Measurements from ENCODE around the gene NPFFR2.
"Not testable (repeated sequence)": the region's sequence is repeated elsewhere in the genome, so short reads cannot be mapped to it uniquely, and the experiment has no call there.

Gene NPFFR2

DNA sequence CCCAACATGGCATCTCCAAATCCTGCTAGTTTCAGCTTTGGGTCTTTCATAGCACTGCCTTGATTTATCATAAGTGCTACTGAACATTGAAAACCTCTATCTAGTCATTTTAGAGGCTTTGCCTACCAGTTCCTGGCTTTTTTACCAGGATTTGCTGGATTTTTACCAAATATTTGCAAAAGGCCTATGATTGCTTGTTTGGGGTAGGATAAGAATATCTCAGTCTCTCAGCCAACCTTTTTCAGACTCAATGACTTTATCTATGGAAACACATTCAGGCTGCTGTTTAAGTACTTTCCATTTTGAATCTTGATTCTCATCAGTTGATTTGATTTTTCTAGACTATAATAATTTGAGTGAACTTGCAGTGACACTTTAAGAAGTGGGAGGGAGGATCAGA lies 80.1 kb downstream of the NPFFR2 start:
- no peak for DNase-seq (ENCODE audit: low spot score)

DNA sequence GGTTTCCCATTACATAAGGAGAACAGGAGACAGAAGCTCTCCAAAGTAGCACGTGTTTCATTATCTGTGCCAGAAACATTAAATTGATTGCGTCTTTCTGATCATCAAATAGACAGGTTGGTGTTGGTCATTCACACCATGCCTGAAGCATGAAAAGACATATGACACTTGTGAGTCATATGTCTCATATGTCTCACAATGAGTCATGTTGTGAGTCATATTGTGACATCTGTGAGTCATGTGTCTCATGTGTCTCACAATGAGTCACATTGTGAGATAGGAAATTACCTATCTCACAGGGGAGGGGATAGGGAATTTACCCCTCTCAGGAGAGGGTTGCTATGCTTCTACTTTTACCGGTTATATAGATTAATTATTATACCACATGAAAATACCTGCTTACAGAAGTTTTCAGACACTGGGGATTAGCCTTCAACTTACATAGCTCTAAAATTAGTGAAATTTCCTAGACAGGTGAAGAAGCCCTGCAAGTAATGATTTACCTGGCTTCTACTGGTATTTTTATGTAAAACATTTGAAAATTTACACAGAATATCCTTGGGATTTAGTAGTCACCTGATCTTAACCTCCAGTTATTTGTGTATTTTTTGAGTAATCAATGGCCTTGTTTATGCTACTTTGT lies 80.8 kb downstream of the NPFFR2 start:
- DNase-seq (ENCODE audit: low spot score): no peak

DNA sequence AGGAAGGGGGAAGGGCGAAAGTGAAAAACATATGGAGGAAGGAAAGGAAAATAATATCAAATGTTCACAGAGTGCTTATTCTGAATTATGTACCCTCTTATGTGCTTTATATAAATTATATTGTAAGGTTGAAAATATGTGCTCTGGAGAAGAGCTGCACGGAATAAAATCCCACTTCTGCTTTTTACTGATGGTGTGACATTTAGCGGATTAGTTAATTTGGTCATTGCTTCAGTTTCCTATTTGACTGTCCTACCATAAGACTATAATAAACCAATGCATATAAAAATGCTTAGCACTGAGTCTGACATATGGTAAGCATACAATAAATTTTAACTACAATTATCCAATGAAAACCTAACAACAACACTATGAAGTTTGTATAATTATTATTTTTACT lies 86.2 kb downstream of the NPFFR2 start:
- no peak for DNase-seq (ENCODE audit: low spot score)

- no peak for DNase-seq (ENCODE audit: low spot score)
These were observed 88.1 kb downstream of the NPFFR2 start for GRCh38 chr4:72119946-72120345.

GRCh38 chr4:72128741-72129140 lies 96.9 kb downstream of the NPFFR2 start:
- DNase-seq (ENCODE audit: low spot score): no peak

DNA sequence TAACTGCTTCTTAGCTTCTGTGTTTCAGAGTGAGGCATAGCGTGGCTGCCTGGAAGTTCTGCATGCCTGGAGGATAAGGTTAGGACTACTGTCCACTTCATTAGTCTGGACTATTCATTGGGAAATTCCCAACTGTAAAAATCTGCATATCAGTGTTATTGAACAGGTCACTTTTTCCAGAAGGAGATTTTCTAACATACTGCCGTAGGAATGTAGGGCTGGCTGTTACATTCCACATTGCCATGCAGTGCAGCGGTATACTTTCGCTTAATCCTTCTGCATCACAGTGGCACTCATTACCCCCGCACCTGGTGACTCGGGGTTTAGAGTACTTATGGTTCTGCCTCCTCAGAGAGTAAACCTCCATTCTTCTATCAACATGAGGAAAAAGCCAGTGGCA lies 104.6 kb downstream of the NPFFR2 start:
- no peak for DNase-seq (ENCODE audit: low spot score)

- DNase-seq (ENCODE audit: low spot score): not testable (repeated sequence)
These were observed 108.2 kb downstream of the NPFFR2 start for GRCh38 chr4:72139997-72140396.

GRCh38 chr4:72144241-72144640 lies 112.4 kb downstream of the NPFFR2 start:
- no peak for DNase-seq (ENCODE audit: low spot score)

DNA sequence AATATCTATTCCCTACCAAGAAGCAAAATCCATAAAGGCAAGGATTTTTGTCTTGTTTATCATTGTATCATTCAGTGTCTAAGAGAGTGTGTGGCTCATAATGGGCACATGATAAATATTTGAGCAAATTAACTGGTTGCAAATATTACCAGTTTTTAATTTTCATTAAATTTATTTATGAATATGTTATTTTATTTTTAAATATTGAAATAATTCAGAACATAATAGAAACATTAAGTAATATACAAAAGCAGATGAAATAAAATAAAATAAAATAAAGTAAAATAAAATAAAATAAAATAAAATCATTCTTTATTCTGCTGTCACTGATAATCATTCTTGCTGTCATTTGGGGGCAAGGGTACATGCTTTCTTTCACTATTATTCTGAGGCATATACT lies 120.9 kb downstream of the NPFFR2 start:
- no peak for DNase-seq (ENCODE audit: low spot score)

DNA sequence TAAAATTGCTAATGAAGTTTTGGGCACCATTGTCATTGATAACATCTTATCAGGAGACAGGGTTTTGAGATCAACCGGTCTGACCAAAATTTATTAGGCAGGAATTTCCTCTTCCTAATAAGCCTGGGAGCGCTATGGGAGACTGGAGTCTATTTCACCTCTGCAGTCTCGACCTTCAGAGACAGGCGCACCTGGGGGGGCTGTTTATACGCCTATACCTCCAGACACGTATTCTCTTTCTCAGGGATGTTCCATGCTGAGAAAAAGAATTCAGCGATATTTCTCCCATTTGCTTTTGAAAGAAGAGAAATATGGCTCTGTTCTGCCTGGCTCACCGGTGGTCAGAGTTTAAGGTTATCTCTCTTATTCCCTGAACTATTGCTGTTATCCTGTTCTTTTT lies 121.8 kb downstream of the NPFFR2 start:
- DNase-seq (ENCODE audit: low spot score): not testable (repeated sequence)

GRCh38 chr4:72169285-72169684 lies 137.5 kb downstream of the NPFFR2 start:
- not testable (repeated sequence) for DNase-seq (ENCODE audit: low spot score)

DNA sequence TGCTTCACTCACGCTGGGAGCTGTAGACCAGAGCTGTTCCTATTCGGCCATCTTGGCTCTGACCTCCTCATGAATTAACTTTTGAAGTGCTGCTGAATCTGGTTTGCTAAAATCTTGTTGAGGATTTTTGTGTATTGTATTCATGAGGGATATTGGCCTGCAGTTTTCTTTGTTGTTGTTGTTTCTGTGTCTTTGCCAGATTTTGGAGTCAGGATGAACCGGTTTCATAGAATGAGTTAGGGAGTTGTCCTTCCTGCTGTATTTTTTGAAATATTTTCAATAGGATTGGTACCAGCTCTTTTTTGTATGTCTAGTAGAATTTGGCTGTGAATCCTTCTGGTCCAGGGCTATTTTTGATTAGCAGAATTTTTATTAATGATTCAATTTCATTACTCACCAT lies 138.1 kb downstream of the NPFFR2 start:
- no peak for DNase-seq (ENCODE audit: low spot score)

- DNase-seq (ENCODE audit: low spot score): no peak
These were observed 140.0 kb downstream of the NPFFR2 start for GRCh38 chr4:72171761-72172160.

GRCh38 chr4:72179342-72179741 lies 147.5 kb downstream of the NPFFR2 start:
- DNase-seq (ENCODE audit: low spot score): no peak

DNA sequence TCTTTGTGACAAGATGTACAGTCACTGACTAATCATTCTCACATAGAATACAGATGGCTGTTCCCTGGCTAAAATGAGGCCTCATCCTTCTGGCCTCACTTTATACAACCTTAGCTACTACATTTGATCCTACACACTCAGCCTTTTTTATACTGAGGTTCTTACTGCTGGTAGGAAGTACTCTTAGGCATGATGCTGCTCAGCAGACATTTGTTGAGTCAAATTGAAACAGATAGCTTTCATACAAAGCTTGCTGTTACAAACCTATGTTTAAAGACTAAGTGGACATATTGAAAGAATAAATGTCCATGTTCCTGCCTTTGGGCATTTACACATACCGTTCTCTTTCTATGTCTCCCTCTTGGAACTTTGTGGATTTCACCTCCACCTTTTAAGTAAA lies 154.9 kb downstream of the NPFFR2 start:
- no peak for DNase-seq (ENCODE audit: low spot score)

DNA sequence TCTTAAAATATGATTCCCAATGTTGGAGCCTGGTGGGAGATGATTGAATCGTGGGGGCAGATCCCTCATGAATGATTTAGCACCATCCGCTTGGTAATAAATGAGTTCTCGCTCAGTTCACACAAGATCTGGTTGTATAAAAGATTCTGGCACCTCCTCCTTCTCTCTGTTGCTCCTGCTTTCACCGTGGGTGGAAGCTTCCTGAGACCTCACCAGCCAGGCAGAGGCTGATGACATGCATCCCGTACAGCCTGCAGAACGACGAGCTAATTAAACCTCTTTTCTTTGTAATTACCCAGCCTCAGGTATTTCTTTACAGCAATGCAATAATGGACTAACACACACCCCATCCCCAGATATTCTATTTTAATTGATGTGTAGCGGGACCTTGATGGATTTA lies 162.2 kb downstream of the NPFFR2 start:
- no peak for DNase-seq (ENCODE audit: low spot score)

DNA sequence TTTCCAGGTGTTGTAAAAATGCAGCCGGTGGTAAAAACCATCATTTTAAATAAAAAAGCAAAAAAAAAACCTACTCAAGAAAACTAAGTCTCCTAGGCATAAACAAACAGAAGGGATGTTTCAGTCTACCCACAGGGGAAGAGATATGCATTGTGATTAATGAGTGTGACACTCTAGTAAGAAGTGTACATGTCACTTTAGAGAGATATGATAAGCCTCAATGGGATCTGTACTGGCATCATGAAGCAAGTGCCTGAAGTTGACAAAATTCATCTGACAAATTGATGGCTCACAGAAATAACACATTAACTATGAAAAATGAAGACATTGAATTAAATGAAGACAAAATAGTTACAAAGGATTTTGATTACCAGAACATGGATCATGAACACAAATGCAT lies 162.7 kb downstream of the NPFFR2 start:
- DNase-seq (ENCODE audit: low spot score): no peak

All from SK-N-DZ (cell line).